Activated T-helper 1 cell treated with Interleukin-2 at 50 U/mL for 16 hours (primary cell): Measurements from ENCODE around the gene ABCB9.
A peak's percentile ranks its signal among the peaks of the same experiment; 100 is the strongest.
"Not testable (repeated sequence)": the region's sequence is repeated elsewhere in the genome, so short reads cannot be mapped to it uniquely, and the experiment has no call there.

Source experiments
- DNase-seq: peaks from one replicate; pipeline ENCODE4 v3.0.0-alpha.2; 2020; ENCODE audit warnings: low read depth

ABCB9 gene

GRCh38 chr12:122965851-122966742 is at the start of gene ABCB9:
Gene ABCB9 (minus strand): TSS chr12:122966463. CDS start chr12:122960235, 6,228 bp downstream.
- DNase-seq, result peak; percentile 89

GRCh38 chr12:123014473-123014872 is 48.2 kb upstream of the ABCB9 start:
- DNase-seq, result not testable (repeated sequence)

- DNase-seq, result no peak
Measured at GRCh38 chr12:123013185-123014095, 47.2 kb upstream of the ABCB9 start.

- no peak for DNase-seq
Measured at GRCh38 chr12:123011701-123012100, 45.4 kb upstream of the ABCB9 start.

- no peak for DNase-seq
Measured at GRCh38 chr12:123010681-123011080, 44.4 kb upstream of the ABCB9 start.

- no peak for DNase-seq
Measured at GRCh38 chr12:123010110-123010509, 43.8 kb upstream of the ABCB9 start.

- DNase-seq, result no peak
Measured at GRCh38 chr12:123006977-123007376, 40.7 kb upstream of the ABCB9 start.

- no peak for DNase-seq
Measured at GRCh38 chr12:123005081-123005626, 38.9 kb upstream of the ABCB9 start.

- no peak for DNase-seq
Measured at GRCh38 chr12:123004287-123004686, 38.0 kb upstream of the ABCB9 start.

GRCh38 chr12:123003257-123003656 is 37.0 kb upstream of the ABCB9 start:
- no peak for DNase-seq

GRCh38 chr12:123001464-123001863 is 35.2 kb upstream of the ABCB9 start:
- no peak for DNase-seq

- DNase-seq, result no peak
Measured at GRCh38 chr12:123000578-123000977, 34.3 kb upstream of the ABCB9 start.

GRCh38 chr12:122999986-123000420 is 33.7 kb upstream of the ABCB9 start:
- DNase-seq, result no peak

- no peak for DNase-seq
Measured at GRCh38 chr12:122999196-122999946, 33.1 kb upstream of the ABCB9 start.

- no peak for DNase-seq
Measured at GRCh38 chr12:122998316-122998715, 32.1 kb upstream of the ABCB9 start.

- DNase-seq, result no peak
Measured at GRCh38 chr12:122997343-122998250, 31.3 kb upstream of the ABCB9 start.

- DNase-seq, result no peak
Measured at GRCh38 chr12:122996621-122997342, 30.5 kb upstream of the ABCB9 start.

GRCh38 chr12:122996188-122996601 is 29.9 kb upstream of the ABCB9 start:
- DNase-seq, result no peak

- DNase-seq, result no peak
Measured at GRCh38 chr12:122995503-122996187, 29.4 kb upstream of the ABCB9 start.
